Astrocyte of the hippocampus (primary cell): ENCODE measurements around the gene ACAT2.
"Not testable (repeated sequence)": the region's sequence is repeated elsewhere in the genome, so short reads cannot be mapped to it uniquely, and the experiment has no call there.

Experiments
- DNase-seq: peaks from one replicate; pipeline ENCODE4 v3.0.0; 2011; ENCODE audit warnings: low read depth, low spot score

ACAT2 gene

DNA sequence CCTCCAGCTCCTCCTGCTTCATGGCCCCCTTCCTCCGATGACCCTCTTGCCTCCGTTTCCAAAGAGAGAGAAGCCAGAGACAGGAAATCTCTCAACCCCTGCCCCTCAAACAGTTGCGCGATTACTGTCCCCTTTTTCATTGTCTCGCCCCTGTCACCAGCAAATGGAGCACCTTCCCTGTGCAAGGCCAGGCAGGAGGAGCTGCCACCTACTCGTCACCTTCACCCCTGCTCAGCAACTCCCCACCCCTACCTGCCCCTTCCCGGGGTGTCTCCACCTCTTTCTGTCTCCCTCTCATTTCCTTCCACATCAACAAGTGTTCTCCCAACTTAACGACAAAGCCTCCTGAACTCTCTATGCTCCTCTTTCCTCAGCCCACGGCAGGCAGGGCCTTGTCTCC lies 51.9 kb downstream of the ACAT2 start:
- DNase-seq, result no peak

DNA sequence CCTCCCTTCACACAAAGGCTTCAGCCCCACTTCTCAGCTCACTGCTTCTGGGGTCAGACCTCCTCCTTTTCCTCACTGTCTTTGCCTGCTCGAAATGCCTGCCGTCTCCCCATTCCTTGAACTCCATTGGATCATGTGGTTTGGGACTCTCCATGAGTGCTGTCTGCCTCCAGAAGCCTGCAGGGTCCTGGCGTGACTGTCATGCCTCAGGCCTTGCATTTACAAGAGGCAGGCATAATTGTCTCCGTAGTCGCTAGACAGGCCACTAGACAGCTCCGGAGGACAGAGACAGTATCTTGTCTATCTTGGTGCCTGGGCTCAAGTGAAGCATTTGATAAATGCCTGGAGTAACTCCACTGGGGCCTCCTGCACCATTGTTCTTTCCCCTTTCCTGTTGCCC lies 53.6 kb downstream of the ACAT2 start:
- DNase-seq, result no peak

- not testable (repeated sequence) for DNase-seq
Measured at GRCh38 chr6:159816775-159817174, 54.9 kb downstream of the ACAT2 start.

DNA sequence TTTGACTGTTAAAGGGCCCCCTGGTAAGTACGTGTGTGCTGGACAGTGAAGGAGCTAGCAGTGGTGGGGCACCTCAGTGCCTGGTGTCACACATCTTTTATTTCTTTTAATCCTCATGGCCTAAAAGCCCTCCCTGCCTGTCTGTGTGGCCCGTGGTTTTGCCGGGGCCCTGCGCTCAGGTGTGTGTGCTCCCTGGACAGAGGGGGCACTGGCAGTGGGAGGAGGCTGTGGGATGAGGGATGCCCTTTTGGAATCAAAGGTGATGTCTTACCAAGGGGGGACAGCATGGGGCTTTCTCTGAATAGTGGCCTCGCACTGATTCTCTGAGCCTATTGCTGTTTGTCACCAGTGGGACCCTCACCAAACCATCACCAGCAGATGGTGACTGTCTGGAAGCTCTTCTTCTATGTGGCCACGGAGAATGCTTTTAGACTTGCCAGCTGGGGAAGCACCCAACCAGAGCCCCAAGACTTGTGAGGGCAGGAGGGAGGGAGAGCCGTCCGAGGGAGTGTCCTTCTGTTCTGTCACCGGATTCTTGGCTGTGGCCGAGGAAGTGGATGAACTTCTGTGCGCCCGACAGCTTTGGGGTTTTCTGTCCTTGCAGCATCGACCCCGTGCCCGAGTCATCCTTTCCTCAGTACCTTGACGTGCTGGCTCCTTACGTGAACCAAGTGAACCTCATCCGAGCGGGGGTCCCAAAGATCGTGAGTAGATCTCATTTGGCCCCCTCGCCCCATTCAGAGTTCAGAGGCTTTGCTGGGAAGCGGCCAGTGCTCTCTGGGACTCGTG lies 56.3 kb downstream of the ACAT2 start:
- no peak for DNase-seq

- DNase-seq, result no peak
Measured at GRCh38 chr6:159819098-159819497, 57.3 kb downstream of the ACAT2 start.

DNA sequence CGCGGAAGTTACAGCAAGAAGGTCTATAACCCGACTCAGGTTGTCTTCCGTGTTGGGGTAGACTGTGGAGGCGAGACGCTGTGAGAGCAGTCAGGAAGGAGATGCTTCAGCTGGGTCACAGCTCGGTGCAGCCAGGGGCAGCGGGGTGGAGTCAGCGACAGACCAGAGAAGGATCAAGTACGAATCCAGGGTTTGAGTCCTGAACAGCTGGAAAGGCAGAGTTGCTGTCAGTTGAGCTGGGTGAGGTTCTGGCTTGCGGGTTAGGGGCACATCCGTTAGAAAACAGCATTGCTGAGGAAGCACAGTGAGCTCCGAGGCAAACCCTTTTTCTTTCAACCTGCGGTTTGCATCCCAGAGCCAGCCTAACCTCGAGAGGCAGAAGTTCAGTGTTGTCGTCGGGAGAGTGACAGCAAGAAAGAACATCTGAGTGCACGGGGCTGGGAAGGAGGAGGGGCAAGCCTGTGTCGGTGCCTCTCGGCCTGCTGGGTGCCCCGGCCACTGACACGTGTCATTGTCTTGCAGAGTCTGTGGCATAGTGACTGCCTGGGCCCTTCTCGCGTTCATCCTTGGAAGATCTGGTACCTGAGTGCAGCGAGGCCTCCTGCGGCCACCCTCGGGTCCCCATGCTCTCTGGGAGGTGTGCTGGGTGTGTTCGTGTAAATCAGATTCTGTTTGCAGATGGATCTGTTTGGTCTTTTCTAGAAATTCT lies 58.2 kb downstream of the ACAT2 start:
- no peak for DNase-seq

DNA sequence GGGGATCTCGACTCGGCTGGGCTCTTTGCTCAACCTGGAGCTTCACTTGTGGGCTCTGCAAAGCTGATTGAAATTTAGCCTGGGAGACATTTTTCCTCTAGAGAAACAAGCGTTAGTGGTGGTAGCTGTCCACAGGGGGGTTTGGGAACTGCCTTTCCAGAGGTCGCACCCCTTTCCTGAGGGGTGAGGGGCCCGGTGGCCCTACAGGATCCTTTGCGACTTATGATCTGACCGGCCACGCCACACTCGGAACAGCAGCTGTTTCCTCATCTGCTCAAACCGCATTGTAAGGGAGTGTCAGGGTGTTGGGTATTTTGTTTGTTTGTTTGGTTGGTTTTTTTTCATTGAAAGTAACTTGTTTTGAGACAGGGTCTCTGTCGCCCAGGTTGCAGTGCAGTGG lies 59.3 kb downstream of the ACAT2 start:
- no peak for DNase-seq

DNA sequence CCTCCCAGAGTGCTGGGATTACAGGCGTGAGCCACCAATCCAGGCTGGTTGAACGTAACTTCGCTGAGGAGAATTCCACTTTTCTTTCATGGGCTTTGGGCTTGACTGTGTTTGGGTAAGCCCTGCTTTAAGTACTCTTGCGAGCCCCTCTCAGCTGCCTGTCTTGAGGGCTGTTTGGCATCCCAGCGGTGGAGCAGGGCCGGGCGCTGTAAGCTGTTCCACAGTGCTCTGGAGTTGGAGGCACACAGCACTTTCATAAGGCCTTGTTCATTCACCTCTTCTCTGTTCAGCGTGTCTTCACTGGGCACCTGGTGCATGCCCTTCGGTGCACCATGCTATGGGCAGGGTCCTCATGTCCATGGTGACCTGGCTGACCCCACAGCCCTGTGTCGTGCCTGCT lies 59.9 kb downstream of the ACAT2 start:
- no peak for DNase-seq

- no peak for DNase-seq
Measured at GRCh38 chr6:159823953-159824352, 62.1 kb downstream of the ACAT2 start.

DNA sequence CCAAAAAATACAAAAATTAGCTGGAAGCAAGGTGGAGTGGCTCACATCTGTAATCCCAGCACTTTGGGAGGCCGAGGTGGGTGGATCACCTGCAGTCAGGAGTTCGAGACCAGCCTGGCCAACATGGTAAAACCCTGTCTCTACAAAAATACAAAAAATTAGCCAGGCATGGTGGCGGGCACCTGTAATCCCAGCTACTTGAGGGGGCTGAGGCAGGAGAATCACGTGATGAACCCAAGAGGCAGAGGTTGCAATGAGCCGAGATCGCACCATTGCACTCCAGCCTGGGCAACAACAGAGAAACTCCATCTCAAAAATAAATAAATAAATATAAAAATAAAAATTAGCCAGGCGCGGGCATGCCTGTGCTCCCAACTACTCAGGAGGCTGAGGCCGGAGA lies 62.8 kb downstream of the ACAT2 start:
- not testable (repeated sequence) for DNase-seq

GRCh38 chr6:159826004-159826403 lies 64.2 kb downstream of the ACAT2 start:
- DNase-seq, result no peak

DNA sequence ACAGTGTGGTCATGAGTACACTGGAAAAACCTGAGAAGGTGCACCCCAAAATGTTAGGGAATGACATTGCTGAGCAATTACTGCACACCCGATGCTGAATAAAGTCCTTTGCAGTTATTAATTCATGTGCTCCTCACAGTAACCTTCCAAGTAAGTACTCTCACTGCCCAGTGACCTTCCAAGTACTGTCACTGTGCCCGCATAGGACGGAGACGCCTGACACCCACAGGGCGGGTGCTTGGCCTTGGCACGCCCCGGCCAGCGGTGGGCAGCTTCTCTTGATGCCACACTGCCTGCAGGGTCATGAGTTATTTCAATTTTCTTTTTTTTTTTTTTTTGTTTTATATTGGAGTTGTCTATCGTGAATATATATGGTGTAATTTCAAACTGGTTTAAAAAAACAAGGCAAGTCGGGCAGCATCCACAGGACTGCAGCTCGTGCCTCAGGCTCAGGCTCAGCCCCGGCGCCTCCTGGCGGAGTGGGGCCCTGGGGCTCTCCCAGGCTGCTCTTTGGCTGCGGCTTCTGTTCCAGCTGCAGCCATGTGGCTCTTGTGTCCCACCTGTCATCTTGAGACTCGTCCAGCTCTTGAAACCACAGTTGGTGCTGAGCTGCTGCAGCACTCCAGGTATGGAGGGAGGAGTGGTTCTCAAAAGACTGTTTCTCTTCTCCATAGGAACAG lies 65.3 kb downstream of the ACAT2 start:
- no peak for DNase-seq

DNA sequence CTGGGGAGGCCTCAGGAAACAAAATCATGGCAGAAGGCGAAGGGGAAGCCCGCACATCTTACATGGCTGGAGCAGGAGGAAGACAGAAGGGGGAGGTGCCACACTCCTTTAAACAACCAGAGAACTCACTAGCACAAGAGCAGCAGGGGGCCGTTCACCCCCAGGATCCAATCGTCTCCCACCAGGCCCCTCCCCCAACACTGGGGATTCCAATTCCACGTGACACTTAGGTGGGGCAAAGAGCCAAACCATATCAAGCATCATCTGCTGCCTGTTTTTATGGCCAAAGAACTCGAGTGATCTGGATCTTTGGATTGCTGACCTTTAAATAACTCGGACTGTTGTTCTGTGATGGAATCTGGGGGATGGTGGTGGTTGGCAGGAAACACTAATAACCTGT lies 66.2 kb downstream of the ACAT2 start:
- DNase-seq, result no peak
